Measurements from ENCODE around the gene BPIFA3. TPM values are rescaled to one million over a fixed set of nuclear protein-coding genes. Genes with fewer than 3 reads are reported as not detected.
"Not testable (repeated sequence)": the region's sequence is repeated elsewhere in the genome, so short reads cannot be mapped to it uniquely, and the experiment has no call there.

Gene BPIFA3
- polyA plus RNA-seq (ENCODE audit: insufficient read length in 4 of 4) = not detected

- no peak for DNase-seq (ENCODE audit: low read depth in 4 of 4, low spot score in 3 of 4)
Observed at GRCh38 chr20:33217052-33217451, at the start of gene BPIFA3. TSS of gene BPIFA3 (plus strand) at chr20:33217352. CDS start at chr20:33217537, 185 bp downstream.

DNA sequence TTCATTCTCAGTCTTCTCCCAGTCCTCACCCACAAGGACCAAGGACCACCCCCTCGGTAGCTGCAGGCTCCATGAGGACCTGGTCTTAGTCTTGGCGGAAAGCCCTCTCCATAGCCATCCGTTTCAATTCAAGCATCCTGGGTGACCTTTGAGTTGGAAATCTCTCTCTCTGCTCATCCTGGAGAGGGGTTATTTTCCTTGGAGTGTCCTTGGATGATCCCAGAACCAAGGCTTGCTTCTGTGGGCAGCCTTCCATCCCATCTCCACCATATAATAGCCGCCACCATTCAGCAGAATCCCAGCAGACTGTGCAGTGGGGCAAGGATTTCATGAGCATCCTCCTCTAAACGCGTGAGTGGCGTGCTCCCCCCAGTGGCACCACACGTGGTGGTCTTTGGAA lies 49.3 kb upstream of the BPIFA3 start, which contains the start of gene BPIFA2:
TSS of gene BPIFA2 (plus strand) at position 301 of the 400 bp plus-strand sequence. CDS start 987 bp downstream, outside the sequence.
- no peak for DNase-seq (ENCODE audit: low read depth in 4 of 4, low spot score in 3 of 4)

DNA sequence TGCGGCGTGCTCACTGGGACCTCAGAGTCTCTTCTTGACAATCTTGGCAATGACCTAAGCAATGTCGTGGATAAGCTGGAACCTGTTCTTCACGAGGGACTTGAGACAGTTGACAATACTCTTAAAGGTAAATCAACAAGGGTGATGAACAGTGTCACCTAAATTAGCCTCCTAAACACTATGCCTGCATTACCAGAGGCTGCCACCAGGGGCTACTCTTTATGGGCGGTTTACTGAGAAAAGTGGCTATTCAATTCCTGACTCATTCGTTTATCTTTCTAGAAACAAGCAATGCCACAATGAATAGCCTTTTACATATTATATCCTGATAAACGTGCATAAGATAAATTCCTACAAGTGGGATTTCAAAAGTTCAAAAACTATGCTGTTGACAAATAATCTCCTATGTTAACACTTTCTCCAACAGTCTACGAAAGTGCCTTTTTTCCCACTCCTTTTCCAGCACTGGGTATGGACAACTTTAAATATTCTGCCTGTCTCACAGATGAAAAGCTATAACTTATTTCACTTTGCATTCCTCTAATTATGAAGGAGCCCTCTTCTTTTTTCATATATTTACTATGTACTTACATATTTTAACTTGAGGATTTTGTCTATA lies 47.9 kb upstream of the BPIFA3 start:
- no peak for DNase-seq (ENCODE audit: low read depth in 4 of 4, low spot score in 3 of 4)

- no peak for DNase-seq (ENCODE audit: low read depth in 4 of 4, low spot score in 3 of 4)
Observed at GRCh38 chr20:33172781-33173180, 44.4 kb upstream of the BPIFA3 start.

GRCh38 chr20:33175123-33175522 lies 42.0 kb upstream of the BPIFA3 start:
- DNase-seq (ENCODE audit: low read depth in 4 of 4, low spot score in 3 of 4) = no peak

DNA sequence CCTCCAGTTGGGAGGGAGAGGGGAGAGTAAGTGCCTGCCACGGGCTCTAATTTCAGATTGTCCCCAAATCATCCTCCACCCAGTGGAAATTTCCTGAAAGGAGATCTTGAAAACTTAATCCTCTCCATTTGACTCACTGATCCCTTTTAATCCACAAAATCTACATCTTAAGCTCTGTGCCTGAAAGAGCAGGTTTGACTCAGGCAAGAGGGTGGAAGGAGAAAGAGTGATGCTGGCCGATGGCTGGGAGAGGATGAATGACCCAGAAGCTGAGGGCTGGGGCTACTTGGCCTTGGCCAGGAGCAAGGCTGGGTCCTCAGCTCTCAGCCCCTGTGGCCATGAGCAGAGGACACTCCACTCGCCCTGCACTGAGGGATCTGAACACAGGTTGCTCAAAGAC lies 41.1 kb upstream of the BPIFA3 start:
- DNase-seq (ENCODE audit: low read depth in 4 of 4, low spot score in 3 of 4) = no peak

- DNase-seq (ENCODE audit: low read depth in 4 of 4, low spot score in 3 of 4) = no peak
Observed at GRCh38 chr20:33177866-33178265, 39.3 kb upstream of the BPIFA3 start.

DNA sequence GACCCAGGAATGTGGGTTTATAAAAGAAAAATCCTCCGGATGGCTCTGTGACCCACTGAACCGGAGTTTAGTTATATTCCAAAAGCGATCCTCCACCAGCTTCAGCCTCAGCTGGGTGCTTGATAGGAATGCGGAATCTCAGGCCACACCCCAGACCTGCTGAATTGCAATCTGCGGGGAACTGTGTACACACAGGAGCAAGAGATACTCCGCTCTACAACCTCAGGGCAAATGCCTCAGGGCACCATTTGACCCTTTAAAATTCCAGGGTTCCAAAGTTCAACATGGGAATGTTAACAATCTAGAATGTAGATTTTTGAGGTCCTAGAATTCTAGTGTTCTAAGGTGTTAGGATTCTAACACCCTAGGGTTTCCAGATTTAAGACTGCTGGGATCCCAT lies 38.4 kb upstream of the BPIFA3 start:
- peak in 2 of 4 donors; percentile 8 to 22 for DNase-seq (ENCODE audit: low read depth in 4 of 4, low spot score in 3 of 4)

DNA sequence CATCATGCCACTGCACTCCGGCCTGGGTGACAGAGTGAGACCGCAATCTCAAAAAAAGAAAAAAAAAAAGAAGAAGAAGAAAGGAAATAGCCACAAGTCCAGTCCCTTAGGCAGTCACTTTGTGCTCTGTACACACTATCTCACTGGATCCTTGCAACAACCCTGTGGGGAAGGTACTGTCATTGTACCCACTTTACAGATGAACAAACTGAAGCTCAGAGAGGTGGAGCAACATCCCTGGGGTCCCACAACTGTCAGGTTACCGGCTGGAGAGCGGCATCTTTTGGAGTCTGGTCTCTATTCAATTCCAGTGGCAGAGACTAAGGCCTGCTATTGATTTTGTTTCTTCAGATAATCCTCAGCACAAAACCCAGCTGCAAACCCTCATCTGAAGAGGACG lies 37.0 kb upstream of the BPIFA3 start:
- no peak for DNase-seq (ENCODE audit: low read depth in 4 of 4, low spot score in 3 of 4)

GRCh38 chr20:33181482-33182093 lies 35.6 kb upstream of the BPIFA3 start:
- no peak for DNase-seq (ENCODE audit: low read depth in 4 of 4, low spot score in 3 of 4)

GRCh38 chr20:33183312-33183711 lies 33.8 kb upstream of the BPIFA3 start:
- no peak for DNase-seq (ENCODE audit: low read depth in 4 of 4, low spot score in 3 of 4)

GRCh38 chr20:33185031-33185590 lies 32.0 kb upstream of the BPIFA3 start:
- DNase-seq (ENCODE audit: low read depth in 4 of 4, low spot score in 3 of 4) = not testable (repeated sequence)

- no peak for DNase-seq (ENCODE audit: low read depth in 4 of 4, low spot score in 3 of 4)
Observed at GRCh38 chr20:33187491-33187890, 29.7 kb upstream of the BPIFA3 start.

DNA sequence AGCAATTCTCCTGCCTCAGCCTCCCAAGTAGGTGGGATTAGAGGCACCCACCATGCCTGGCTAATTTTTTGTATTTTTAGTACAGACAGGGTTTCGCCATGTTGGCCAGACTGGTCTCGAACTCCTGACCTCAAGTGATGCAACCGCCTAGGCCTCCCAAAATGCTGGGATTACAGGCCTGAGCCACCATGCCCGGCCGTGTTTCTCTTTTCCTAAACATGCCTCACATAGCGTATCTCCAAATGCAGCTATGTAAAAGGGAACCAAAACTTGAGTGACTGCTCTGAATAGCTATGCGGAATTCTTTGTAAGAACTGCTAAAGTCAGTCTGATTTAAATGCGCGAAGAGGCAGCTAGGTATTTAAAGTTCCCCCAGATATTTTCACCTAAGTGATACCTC lies 28.7 kb upstream of the BPIFA3 start:
- no peak for DNase-seq (ENCODE audit: low read depth in 4 of 4, low spot score in 3 of 4)

DNA sequence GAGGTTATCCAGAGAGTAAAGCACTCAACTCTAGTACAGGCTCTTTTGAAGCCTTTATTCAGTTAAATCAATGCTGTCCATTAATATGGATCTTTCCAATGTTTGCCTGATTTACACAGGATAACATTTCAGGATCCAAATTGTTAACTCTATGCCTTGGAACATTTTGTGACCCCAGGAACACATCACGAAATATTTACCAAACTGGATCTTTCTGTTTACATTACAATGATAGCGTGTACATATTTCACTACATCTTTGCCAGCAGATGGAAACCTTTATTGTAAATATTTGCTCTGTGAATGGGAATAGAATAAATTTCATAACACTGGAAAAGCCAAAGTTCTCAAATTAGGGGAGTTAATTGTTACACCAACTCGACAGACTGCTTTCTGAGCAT lies 25.7 kb upstream of the BPIFA3 start:
- DNase-seq (ENCODE audit: low read depth in 4 of 4, low spot score in 3 of 4) = no peak

DNA sequence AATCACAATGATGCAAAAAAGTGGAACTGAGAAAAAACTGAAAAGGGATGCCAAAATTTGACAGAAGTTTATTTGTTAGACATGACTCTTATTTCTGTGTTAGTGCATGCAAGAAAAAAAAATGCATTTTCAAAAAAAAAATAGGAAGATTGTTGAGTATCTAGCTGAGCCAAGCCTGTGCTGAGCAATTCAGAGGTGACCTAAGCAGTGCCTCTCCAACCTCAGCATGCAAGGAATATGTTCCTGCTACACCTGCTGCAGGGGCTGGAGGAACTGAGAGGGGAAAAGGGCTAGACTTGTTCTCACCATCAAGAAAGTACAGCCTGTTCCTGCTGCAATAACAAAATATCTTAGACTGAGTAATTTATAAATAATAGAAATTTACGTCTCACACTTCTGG lies 25.2 kb upstream of the BPIFA3 start:
- no peak for DNase-seq (ENCODE audit: low read depth in 4 of 4, low spot score in 3 of 4)

DNA sequence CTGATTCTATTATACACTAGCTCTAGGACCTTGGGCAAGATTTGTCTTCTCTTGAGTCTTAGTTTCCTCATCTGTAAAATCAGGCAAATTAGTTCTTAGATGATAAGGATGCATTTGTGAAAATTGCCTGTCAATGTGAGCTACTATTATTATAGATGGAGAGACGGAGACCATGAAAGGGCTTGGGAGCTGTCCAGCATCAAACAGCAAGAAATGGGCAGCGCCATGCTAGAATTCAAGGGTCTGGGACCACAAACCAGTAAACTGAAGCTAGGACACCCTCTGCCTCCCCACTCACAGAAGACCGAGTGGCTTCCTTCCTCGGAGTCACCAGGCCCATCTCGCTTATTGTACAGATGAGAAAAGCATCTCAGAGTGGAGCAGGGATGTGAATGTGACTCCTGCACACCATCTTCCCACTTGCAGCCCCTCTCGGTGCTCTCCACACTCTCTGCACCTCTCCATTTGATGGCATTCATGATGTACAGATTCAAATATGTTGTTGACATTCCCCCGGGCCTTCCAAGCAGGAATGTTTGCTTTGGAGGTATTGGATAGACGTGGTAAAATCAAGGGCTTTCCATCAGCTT lies 24.1 kb upstream of the BPIFA3 start:
- DNase-seq (ENCODE audit: low read depth in 4 of 4, low spot score in 3 of 4) = no peak

GRCh38 chr20:33199026-33199425 lies 18.1 kb upstream of the BPIFA3 start:
- no peak for DNase-seq (ENCODE audit: low read depth in 4 of 4, low spot score in 3 of 4)

DNA sequence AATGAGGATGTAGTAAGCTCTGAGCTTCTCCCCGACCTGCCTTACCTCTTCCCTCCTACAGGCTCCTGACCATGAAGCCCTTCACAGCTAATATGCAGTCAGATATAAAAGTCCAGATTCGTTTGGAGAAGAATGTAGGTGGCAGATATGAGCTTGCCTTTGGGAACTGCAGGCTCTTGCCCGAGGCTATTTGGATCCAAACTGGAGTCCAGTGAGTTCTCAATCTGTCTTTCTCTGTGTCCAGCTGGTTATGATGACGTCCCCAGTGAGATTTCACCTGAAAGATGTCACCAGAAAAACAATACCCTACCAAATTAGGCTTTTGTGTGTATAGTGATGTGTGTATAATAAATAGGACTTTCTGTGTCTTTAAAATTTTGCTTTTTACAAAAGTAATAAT lies 14.7 kb upstream of the BPIFA3 start:
- DNase-seq (ENCODE audit: low read depth in 4 of 4, low spot score in 3 of 4) = no peak

DNA sequence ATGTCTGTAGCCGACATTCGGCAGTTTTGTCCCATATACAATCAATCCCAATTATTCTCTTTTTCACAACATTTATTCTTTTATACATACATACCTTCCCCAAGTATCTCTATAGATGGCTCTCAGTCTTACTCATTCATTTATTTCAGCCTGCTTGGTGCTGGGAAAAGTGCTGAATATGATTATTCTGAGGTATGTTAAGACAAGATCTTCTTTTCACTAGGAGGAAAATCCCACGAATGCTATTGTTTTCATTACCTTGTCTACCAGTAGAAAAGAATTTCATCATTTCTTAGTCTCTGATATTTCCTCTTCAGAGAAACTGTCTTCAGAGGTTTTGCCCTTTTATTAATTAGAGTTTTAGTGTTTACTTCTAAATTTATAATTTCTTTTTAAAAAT lies 13.7 kb upstream of the BPIFA3 start:
- DNase-seq (ENCODE audit: low read depth in 4 of 4, low spot score in 3 of 4) = no peak

- DNase-seq (ENCODE audit: low read depth in 4 of 4, low spot score in 3 of 4) = peak; percentile 63 to 77 (median 72)
Observed at GRCh38 chr20:33209789-33210188, 7.4 kb upstream of the BPIFA3 start.

- no peak for DNase-seq (ENCODE audit: low read depth in 4 of 4, low spot score in 3 of 4)
Observed at GRCh38 chr20:33210371-33210770, 6.8 kb upstream of the BPIFA3 start.

Data from right renal pelvis (tissue), 4 donors.